Endothelial cell of umbilical vein (primary cell): ENCODE data around the gene TAGLN2. TPM values are rescaled to one million over a fixed set of nuclear protein-coding genes. Genes with fewer than 3 reads are reported as not detected.

Experiments
- BruUV-seq: library from RNA; stranded (reverse); fragments of 400-500 nt; replicated peaks from 2 replicates; lab custom pipeline; 2021; lab: Mats Ljungman, UMichigan
- CTCF ChIA-PET: fragments of 300-600, 350-600 bp; sonication (Branson Sonifier 250); formaldehyde crosslinking; loops from one replicate; lab custom pipeline; 2021; ENCODE audit warnings: antibody characterized with exemption, inconsistent platforms; lab: Charles Lee
- POLR2A ChIA-PET: fragments of 300-600, 350-600 bp; sonication (Branson Sonifier 250); formaldehyde crosslinking; loops from one replicate; lab custom pipeline; 2021; ENCODE audit warnings: antibody characterized with exemption, inconsistent platforms; lab: Charles Lee
- DNase-seq: peaks from one replicate; pipeline ENCODE4 v3.0.0-alpha.2; 2011; ENCODE audit warnings: low read depth, low spot score
- FAIRE-seq: peaks from 2 replicates; lab custom pipeline; 2011; peaks lifted over from hg19 to GRCh38; lab: Jason Lieb, UNC
- H2AFZ ChIP-seq: 2 replicates; pipeline ENCODE4 v1.6.0; 2012; ENCODE audit warnings: low read depth, low read length, control low read depth, inconsistent platforms
- H3K27ac ChIP-seq: 2 replicates; pipeline ENCODE4 v1.5.1; 2011; ENCODE audit warnings: low read depth, mild to moderate bottlenecking, control low read depth, low read length, moderate library complexity; ENCODE audit not compliant: insufficient read depth
- H3K27me3 ChIP-seq, 2 experiments: 2 replicates each; pipeline versions ENCODE4 v1.6.0 to v1.6.1; 2011; ENCODE audit warnings: low read length in 2 of 2, mixed read lengths in 1 of 2; ENCODE audit not compliant: control insufficient read depth in 2 of 2, insufficient read depth in 2 of 2
- H3K36me3 ChIP-seq, 2 experiments: 2 replicates in 1 of 2; 3 replicates in 1 of 2; pipeline ENCODE4 v1.5.1; 2011; ENCODE audit warnings: low read length in 2 of 2, mild to moderate bottlenecking in 1 of 2, moderate library complexity in 1 of 2; ENCODE audit not compliant: control insufficient read depth in 2 of 2, insufficient read depth in 2 of 2; ENCODE audit errors: extremely low read depth in 1 of 2
- H3K4me1 ChIP-seq: 3 replicates; pipeline ENCODE4 v1.5.1; 2011; ENCODE audit warnings: mild to moderate bottlenecking, low read length; ENCODE audit not compliant: control insufficient read depth, insufficient read depth; ENCODE audit errors: extremely low read depth
- H3K4me2 ChIP-seq: 2 replicates; pipeline ENCODE4 v1.6.1; 2011; ENCODE audit warnings: low read length, control low read depth, mixed read lengths; ENCODE audit not compliant: insufficient read depth
- H3K4me3 ChIP-seq, 3 experiments: fragments of 200-600 bp in 1 of 3; sonication (generic), shearing (Covaris generic) in 1 of 3; replicated peaks in 1 of 3; 2 replicates each; pipeline ENCODE4 v1.5.1; 2011 to 2016; ENCODE audit warnings: control low read depth in 3 of 3, low read length in 3 of 3, mild to moderate bottlenecking in 2 of 3, inconsistent platforms in 1 of 3, low read depth in 1 of 3, moderate library complexity in 1 of 3; ENCODE audit not compliant: insufficient read depth in 1 of 3
- H3K79me2 ChIP-seq: 2 replicates; pipeline ENCODE4 v1.6.0; 2012; ENCODE audit warnings: low read length, inconsistent platforms; ENCODE audit not compliant: control insufficient read depth, insufficient read depth
- H3K9ac ChIP-seq: replicated peaks from 2 replicates; pipeline ENCODE3; 2011; ENCODE audit warnings: low read length, control low read depth; ENCODE audit not compliant: insufficient read depth; ENCODE audit errors: extremely low read depth
- H3K9me1 ChIP-seq: replicated peaks from 3 replicates; pipeline ENCODE4 v1.6.0; 2011; ENCODE audit warnings: mild to moderate bottlenecking, low read length; ENCODE audit not compliant: control insufficient read depth, insufficient read depth; ENCODE audit errors: extremely low read depth
- H3K9me3 ChIP-seq: replicated peaks from 2 replicates; pipeline ENCODE4 v1.5.1; 2012; ENCODE audit warnings: low read length, inconsistent platforms; ENCODE audit not compliant: control insufficient read depth, insufficient read depth
- H4K20me1 ChIP-seq: replicated peaks from 2 replicates; pipeline ENCODE3; 2011; ENCODE audit warnings: mild to moderate bottlenecking, low read length; ENCODE audit not compliant: control insufficient read depth, insufficient read depth; ENCODE audit errors: extremely low read depth
- CTCF ChIP-seq, 2 donors: IDR thresholded peaks; 1 replicate in 1 of 2; 2 replicates in 1 of 2; pipeline ENCODE4 v1.5.1; 2011; ENCODE audit warnings: low read length in 2 of 2, mild to moderate bottlenecking in 2 of 2, moderate library complexity in 2 of 2, control low read depth in 1 of 2, inconsistent platforms in 1 of 2, low read depth in 1 of 2; ENCODE audit not compliant: insufficient read depth in 1 of 2; ENCODE audit errors: extremely low read depth in 1 of 2
- EZH2 ChIP-seq: IDR thresholded peaks from 2 replicates; pipeline ENCODE4 v1.6.1; 2012; ENCODE audit warnings: borderline replicate concordance, low read depth, mild to moderate bottlenecking, moderate library complexity, low read length, inconsistent platforms; ENCODE audit not compliant: severe bottlenecking
- FOS ChIP-seq: IDR thresholded peaks from 2 replicates; pipeline ENCODE4 v1.6.1; 2011; ENCODE audit warnings: mild to moderate bottlenecking, low read length, moderate library complexity, borderline replicate concordance; ENCODE audit not compliant: insufficient read depth
- GATA2 ChIP-seq: IDR thresholded peaks from 2 replicates; pipeline ENCODE4 v1.7.0; 2011; ENCODE audit warnings: low read depth, mild to moderate bottlenecking, moderate library complexity, mixed read lengths, low read length; ENCODE audit not compliant: insufficient read length, insufficient read depth
- JUN ChIP-seq: IDR thresholded peaks from 2 replicates; pipeline ENCODE4 v1.6.1; 2011; ENCODE audit warnings: borderline replicate concordance, low read depth; ENCODE audit not compliant: insufficient read length, insufficient read depth
- MYC ChIP-seq: IDR thresholded peaks from one replicate; pipeline ENCODE4 v1.6.1; 2011; ENCODE audit warnings: mild to moderate bottlenecking, low read depth, low read length
- POLR2A ChIP-seq: IDR thresholded peaks from 2 replicates; pipeline ENCODE4 v1.6.1; 2012; ENCODE audit warnings: low read depth, mild to moderate bottlenecking, control low read depth, low read length
- POLR2AphosphoS5 ChIP-seq: IDR thresholded peaks from 2 replicates; pipeline ENCODE4 v1.6.1; 2012; ENCODE audit warnings: low read depth, mild to moderate bottlenecking, control low read depth, low read length, moderate library complexity; ENCODE audit not compliant: insufficient read depth
- dilution Hi-C: fragments of 300-500 bp; cut with MboI; formaldehyde crosslinking; loops from one replicate; pipeline ENCODE4 v1.15.0; 2019; ENCODE audit warnings: low sequenced_read_pairs; ENCODE audit not compliant: extremely low pct_ligation_motif_present
- intact Hi-C: fragments of 100-400 bp; cut with micrococcal nuclease; formaldehyde crosslinking; loops from one replicate; pipeline ENCODE4 v1.10.0; 2022
- polyA plus RNA-seq, 4 experiments: library from polyadenylated mRNA; depleted of rRNA in 3 of 4; stranded (reverse) in 3 of 4; unstranded in 1 of 4; fragments of >200 nt; gene quantifications; 2 replicates each; pipeline versions ENCODE4 v1.2.1 to v1.2.3, GENCODE V29; 2011 to 2012; ENCODE audit warnings: missing spikeins in 1 of 4
- total RNA-seq: library from RNA; stranded (reverse); gene quantifications from 2 replicates; pipeline ENCODE4 v1.2.3, GENCODE V29; 2021
- TF ChIP-seq, protein P1 (sequence below): IDR thresholded peaks from 2 replicates; pipeline ENCODE4 v1.6.1; 2011; ENCODE audit not compliant: insufficient read depth, insufficient read length

The TAGLN2 gene
- total and polyA plus RNA-seq, 2 donors (not counting 3 experiments of a cell fraction or from before 2014, with no cell fraction given): 646 to 1,279 TPM

GRCh38 chr1:159895836-159896545, 29.3 kb downstream of the TAGLN2 start:
- intact Hi-C loops: no loop called here
- dilution Hi-C loops: no loop called here
- H3K4me2 ChIP-seq: no peak overlapping the region
- ChIA-PET CTCF (interaction anchor here (1.0 to 9.2 kb wide), 7 partner anchors 96 to 764 kb away, joined by 3 to 623 read pairs (median 6); partner anchors contain the start of gene FCRL6), POLR2A (no interaction called here)
- H3K4me1 ChIP-seq: peaks cover 4% of the 10 kb centered on the region
- no peak overlapping the region for H3K4me3 ChIP-seq
- TF ChIP-seq JUN (no peak), FOS (no peak), POLR2A (no peak), CTCF (IDR thresholded peaks at IDR 0.05; ENCODE audit: extremely low read depth in 1 of 2, insufficient read depth in 1 of 2, low read depth in 1 of 2, low read length in 2 of 2) (no peak), GATA2 (no peak), POLR2AphosphoS5 (no peak), MYC (no peak), EZH2 (no peak)
- TF ChIP-seq, protein P1, sequence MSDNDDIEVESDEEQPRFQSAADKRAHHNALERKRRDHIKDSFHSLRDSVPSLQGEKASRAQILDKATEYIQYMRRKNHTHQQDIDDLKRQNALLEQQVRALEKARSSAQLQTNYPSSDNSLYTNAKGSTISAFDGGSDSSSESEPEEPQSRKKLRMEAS: no peak
- H3K9me1 ChIP-seq: no peaks in the 10 kb centered on the region
- no peak overlapping the region for H3K27ac ChIP-seq
- H3K27me3 ChIP-seq: no peaks in the 10 kb centered on the region
- no peak for FAIRE-seq
- no peak overlapping the region for H3K9ac ChIP-seq
- BruUV-seq: no TSS peak
- H4K20me1 ChIP-seq: no peaks in the 10 kb centered on the region
- no peaks in the 10 kb centered on the region for H3K79me2 ChIP-seq
- no peaks in the 10 kb centered on the region for H3K36me3 ChIP-seq
- DNase-seq: no peak
- H2AFZ ChIP-seq: no peak overlapping the region
- H3K9me3 ChIP-seq: no peaks in the 10 kb centered on the region
